T-helper 1 cell treated with Interleukin-12 subunit alpha and Interleukin-12 subunit beta and Interleukin-4 antibody, amounts not matched to agents 30 μg/mL and 1 μg/mL, for 36 hours (primary cell): Measurements from ENCODE around the gene CAV1.
A peak's percentile ranks its signal among the peaks of the same experiment; 100 is the strongest.
"Not testable (repeated sequence)": the region's sequence is repeated elsewhere in the genome, so short reads cannot be mapped to it uniquely, and the experiment has no call there.

ENCODE experiments used
- H3K27ac Mint-ChIP-seq: one replicate; pipeline ENCODE4 v1.8.0; 2021; ENCODE audit warnings: mild to moderate bottlenecking, mixed read lengths
- H3K27me3 Mint-ChIP-seq: one replicate; pipeline ENCODE4 v1.8.0; 2021; ENCODE audit warnings: low read depth, mixed read lengths
- H3K36me3 Mint-ChIP-seq: one replicate; pipeline ENCODE4 v1.8.0; 2021; ENCODE audit warnings: low read depth, mixed read lengths
- H3K4me1 Mint-ChIP-seq: one replicate; pipeline ENCODE4 v1.8.0; 2021; ENCODE audit warnings: low read depth, mixed read lengths
- H3K4me3 Mint-ChIP-seq: one replicate; pipeline ENCODE4 v1.8.0; 2021; ENCODE audit warnings: mild to moderate bottlenecking, moderate library complexity, mixed read lengths
- H3K9me3 Mint-ChIP-seq: one replicate; pipeline ENCODE4 v1.8.0; 2021; ENCODE audit warnings: mixed read lengths

The CAV1 gene

GRCh38 chr7:116524609-116525297, at the start of gene CAV1:
Gene CAV1 (plus strand): TSS chr7:116525036. CDS start chr7:116525063, 27 bp downstream.
- H3K4me3 Mint-ChIP-seq: peak within 1 kb of the TSS; percentile 81
- no peak within 1 kb of the TSS for H3K27ac Mint-ChIP-seq
- H3K4me1 Mint-ChIP-seq: peaks cover 20% of the 10 kb centered on the region
- H3K27me3 Mint-ChIP-seq: peaks cover 74% of the 10 kb centered on the region
- H3K9me3 Mint-ChIP-seq: no peaks in the 10 kb centered on the region
- no peaks in the 10 kb centered on the region for H3K36me3 Mint-ChIP-seq

- Mint-ChIP-seq H3K27ac (no peak overlapping the region), H3K9me3 (peaks cover 5% of the 10 kb centered on the region), H3K36me3 (no peaks in the 10 kb centered on the region), H3K27me3 (peaks cover 4% of the 10 kb centered on the region), H3K4me3 (no peak overlapping the region), H3K4me1 (no peaks in the 10 kb centered on the region)
Measured at GRCh38 chr7:116477625-116478024, 47.2 kb upstream of the CAV1 start.

GRCh38 chr7:116478834-116479233, 46.0 kb upstream of the CAV1 start:
- Mint-ChIP-seq H3K9me3 (peaks cover 5% of the 10 kb centered on the region), H3K4me3 (no peak overlapping the region), H3K27ac (no peak overlapping the region), H3K27me3 (peaks cover 9% of the 10 kb centered on the region), H3K4me1 (no peaks in the 10 kb centered on the region), H3K36me3 (no peaks in the 10 kb centered on the region)

DNA sequence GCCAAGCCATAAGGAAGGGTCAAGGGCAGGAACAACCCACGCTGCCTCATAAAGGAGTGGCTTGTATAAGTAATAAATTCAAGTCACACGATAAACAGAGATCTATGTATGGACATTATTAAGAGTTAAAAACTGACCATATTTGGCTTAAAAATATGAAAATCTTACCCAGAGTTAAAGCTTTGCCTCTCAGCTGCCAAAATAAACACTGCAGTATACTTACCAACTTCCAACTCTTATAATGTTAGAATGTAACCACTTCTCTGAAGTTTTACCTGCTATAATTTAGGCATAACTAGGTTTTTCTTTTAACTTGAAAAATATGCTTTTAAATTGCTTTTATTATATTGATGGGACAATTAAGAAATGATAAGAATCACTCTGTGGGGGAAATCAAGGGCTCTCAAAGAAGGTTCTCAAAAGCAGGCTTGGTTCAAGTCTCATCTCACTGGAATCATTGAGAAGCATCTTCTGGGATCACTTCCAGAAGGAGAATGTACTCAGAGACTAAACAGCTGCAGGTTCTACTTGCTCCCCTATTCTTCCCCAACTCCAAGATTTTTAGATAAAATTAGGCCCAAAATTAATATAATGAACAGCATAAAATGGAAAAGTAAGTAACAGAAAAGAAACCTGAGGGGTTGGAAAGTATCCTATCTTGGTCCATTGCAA, 41.4 kb upstream of the CAV1 start:
- H3K27ac Mint-ChIP-seq: no peak overlapping the region
- H3K9me3 Mint-ChIP-seq: no peaks in the 10 kb centered on the region
- no peak overlapping the region for H3K4me3 Mint-ChIP-seq
- no peaks in the 10 kb centered on the region for H3K4me1 Mint-ChIP-seq
- H3K36me3 Mint-ChIP-seq: no peaks in the 10 kb centered on the region
- H3K27me3 Mint-ChIP-seq: peaks cover 14% of the 10 kb centered on the region

GRCh38 chr7:116484389-116484788, 40.4 kb upstream of the CAV1 start:
- H3K9me3 Mint-ChIP-seq, H3K4me3 Mint-ChIP-seq, H3K27ac Mint-ChIP-seq, H3K4me1 Mint-ChIP-seq, H3K36me3 Mint-ChIP-seq: not testable (repeated sequence)
- H3K27me3 Mint-ChIP-seq: peaks cover 14% of the 10 kb centered on the region

DNA sequence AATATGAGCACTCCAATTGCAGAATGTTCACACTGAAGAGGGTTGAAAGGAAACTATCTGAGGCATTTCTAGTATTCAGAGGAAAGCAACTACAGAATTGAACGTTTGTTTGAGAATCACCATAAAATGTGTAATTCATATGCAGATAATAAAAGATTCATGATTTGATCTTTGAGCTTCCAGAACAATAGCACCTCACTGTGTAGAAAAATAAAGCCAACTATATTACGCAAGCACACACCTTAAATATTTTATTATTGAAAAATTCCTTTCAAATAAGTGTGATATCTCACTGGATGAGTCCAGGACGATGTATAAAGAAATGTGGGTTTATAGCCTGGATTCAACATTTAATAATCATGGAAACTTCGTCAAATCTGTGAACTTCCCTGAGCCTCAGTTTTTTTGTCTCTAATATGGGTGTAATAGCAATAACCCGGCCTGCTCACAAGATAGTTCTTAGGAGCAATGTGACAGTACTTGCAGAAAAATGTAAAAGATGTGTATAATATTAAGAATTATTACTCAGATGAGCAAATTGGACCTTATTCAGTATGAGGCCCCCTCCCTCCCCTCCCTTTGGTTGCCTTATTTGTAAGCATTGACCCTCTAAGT, 36.8 kb upstream of the CAV1 start:
- Mint-ChIP-seq H3K9me3 (no peaks in the 10 kb centered on the region), H3K27me3 (peaks cover 21% of the 10 kb centered on the region), H3K4me1 (no peaks in the 10 kb centered on the region), H3K4me3 (no peak overlapping the region), H3K27ac (no peak overlapping the region), H3K36me3 (no peaks in the 10 kb centered on the region)

DNA sequence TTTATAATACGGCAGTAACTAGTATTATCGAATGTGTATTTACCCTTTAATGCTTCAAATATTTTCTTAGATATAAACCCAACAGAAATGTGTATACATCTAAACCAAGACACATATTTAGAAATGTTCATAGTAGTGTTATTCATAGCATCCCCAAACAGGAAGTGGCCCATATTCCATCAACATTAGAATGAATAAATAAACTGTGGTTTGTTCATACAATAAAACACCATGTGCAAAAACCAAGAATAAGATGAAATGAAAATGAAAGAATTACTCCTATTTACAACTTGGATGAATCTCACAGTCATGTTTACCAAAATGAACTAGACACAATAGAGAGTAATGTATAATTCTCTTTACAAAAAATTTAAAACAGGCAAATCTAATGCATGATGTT, 34.5 kb upstream of the CAV1 start:
- Mint-ChIP-seq H3K27me3 (peaks cover 17% of the 10 kb centered on the region), H3K4me3 (no peak overlapping the region), H3K27ac (no peak overlapping the region), H3K36me3 (no peaks in the 10 kb centered on the region), H3K4me1 (no peaks in the 10 kb centered on the region), H3K9me3 (no peaks in the 10 kb centered on the region)

DNA sequence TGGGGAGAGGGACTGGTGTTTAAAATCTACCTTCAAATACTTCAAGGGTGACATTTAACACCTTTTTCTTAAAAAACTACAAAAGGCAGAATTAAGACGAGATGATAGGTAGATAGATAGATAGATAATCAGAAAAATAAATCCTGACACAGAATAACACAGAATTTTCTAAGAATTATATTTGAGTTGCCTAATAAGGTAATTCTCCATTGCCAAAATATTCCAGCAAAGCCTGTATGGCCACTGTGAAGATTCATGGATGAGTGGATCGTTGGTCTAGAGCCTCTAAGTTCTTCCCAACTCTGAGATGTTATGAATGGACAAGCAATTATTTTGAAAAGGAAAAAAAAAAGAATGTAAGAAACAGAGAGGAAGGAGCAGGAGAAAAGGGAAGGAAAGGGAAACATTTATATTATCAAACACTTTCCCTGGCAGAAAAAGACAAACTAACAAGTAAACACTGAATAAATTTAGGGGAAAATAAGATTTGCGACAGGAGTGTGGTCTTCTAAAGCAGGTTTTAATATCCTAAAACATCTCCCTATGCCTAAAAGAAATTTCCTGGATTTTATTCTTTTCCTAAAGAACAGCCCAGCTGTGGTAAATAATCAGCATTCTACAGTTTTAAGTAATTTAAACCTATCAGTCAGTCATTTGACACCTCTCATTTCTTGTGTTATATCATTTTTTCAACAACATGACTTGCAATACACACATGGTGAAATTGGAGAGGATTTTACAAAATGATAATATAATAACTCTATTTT, 32.8 kb upstream of the CAV1 start:
- no peak overlapping the region for H3K4me3 Mint-ChIP-seq
- H3K27me3 Mint-ChIP-seq: peaks cover 26% of the 10 kb centered on the region
- no peaks in the 10 kb centered on the region for H3K36me3 Mint-ChIP-seq
- no peak overlapping the region for H3K27ac Mint-ChIP-seq
- H3K4me1 Mint-ChIP-seq: no peaks in the 10 kb centered on the region
- no peaks in the 10 kb centered on the region for H3K9me3 Mint-ChIP-seq

GRCh38 chr7:116492654-116493109, 32.2 kb upstream of the CAV1 start:
- no peaks in the 10 kb centered on the region for H3K4me1 Mint-ChIP-seq
- H3K9me3 Mint-ChIP-seq: no peaks in the 10 kb centered on the region
- no peak overlapping the region for H3K4me3 Mint-ChIP-seq
- no peaks in the 10 kb centered on the region for H3K36me3 Mint-ChIP-seq
- H3K27ac Mint-ChIP-seq: no peak overlapping the region
- H3K27me3 Mint-ChIP-seq: peaks cover 32% of the 10 kb centered on the region

GRCh38 chr7:116493449-116493848, 31.4 kb upstream of the CAV1 start:
- no peak overlapping the region for H3K4me3 Mint-ChIP-seq
- H3K27ac Mint-ChIP-seq: no peak overlapping the region
- H3K36me3 Mint-ChIP-seq: no peaks in the 10 kb centered on the region
- H3K9me3 Mint-ChIP-seq: no peaks in the 10 kb centered on the region
- no peaks in the 10 kb centered on the region for H3K4me1 Mint-ChIP-seq
- peaks cover 40% of the 10 kb centered on the region for H3K27me3 Mint-ChIP-seq

DNA sequence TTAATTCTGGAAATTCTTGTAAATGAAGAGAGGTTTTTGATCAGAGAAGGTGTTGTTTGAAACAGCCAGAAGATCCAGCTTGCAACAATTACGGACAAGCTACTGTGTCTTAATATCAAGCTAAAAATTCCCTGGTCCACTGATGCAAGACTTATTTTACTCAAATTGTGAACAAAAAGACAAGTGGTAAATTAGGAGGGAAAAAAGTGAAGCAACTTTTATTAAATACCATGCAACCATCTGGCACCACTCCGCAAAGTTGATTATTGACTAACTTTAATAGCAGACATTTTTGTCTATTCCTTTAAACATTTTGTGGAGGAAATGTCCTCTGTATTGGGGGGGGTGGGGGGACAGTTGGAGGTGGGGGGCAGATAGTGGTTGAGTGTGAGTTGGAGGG, 30.4 kb upstream of the CAV1 start:
- no peaks in the 10 kb centered on the region for H3K9me3 Mint-ChIP-seq
- peaks cover 47% of the 10 kb centered on the region for H3K27me3 Mint-ChIP-seq
- H3K27ac Mint-ChIP-seq: no peak overlapping the region
- H3K4me1 Mint-ChIP-seq: peaks cover 3% of the 10 kb centered on the region
- no peak overlapping the region for H3K4me3 Mint-ChIP-seq
- H3K36me3 Mint-ChIP-seq: peaks cover 2% of the 10 kb centered on the region

DNA sequence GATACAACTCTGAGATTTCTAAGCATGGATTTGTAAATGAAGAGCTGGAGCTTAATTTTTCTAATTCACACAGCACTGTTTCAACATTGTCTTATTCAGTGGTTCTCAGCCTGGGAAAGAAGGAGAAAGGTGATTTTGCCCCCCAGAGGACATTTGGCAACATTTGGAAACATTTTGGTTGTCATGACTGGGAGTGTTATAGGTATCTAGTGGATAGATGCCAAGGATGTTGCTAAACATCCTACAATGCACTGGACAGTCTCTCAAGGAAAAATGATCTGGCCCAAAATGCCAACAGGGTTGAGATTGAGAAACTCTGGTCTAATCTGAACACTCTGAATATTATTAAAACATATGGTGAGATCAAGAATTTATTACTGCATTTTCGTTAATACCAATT, 29.1 kb upstream of the CAV1 start:
- H3K27ac Mint-ChIP-seq: no peak overlapping the region
- H3K4me3 Mint-ChIP-seq: no peak overlapping the region
- no peaks in the 10 kb centered on the region for H3K9me3 Mint-ChIP-seq
- peaks cover 55% of the 10 kb centered on the region for H3K27me3 Mint-ChIP-seq
- peaks cover 11% of the 10 kb centered on the region for H3K4me1 Mint-ChIP-seq
- peaks cover 3% of the 10 kb centered on the region for H3K36me3 Mint-ChIP-seq

DNA sequence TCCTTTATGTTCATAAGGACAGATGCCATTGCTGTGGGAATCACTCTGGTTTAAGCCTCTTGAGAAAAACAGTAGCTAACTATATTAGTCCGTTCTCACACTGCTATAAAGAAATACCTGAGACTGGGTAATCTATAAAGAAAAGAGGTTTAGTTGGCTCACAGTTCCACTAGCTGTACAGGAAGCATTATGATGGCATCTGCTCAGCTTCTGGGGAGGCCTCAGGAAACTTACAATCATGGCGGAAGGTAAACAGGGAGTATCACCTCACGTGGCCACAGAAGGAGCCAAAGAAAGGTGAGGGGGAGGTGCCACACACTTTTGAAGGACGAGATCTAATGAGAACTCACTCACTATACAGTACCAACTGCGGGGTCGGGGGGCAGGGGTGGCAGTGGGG, 28.2 kb upstream of the CAV1 start:
- H3K4me1 Mint-ChIP-seq: peaks cover 12% of the 10 kb centered on the region
- no peak overlapping the region for H3K4me3 Mint-ChIP-seq
- peaks cover 55% of the 10 kb centered on the region for H3K27me3 Mint-ChIP-seq
- H3K36me3 Mint-ChIP-seq: peaks cover 3% of the 10 kb centered on the region
- no peaks in the 10 kb centered on the region for H3K9me3 Mint-ChIP-seq
- H3K27ac Mint-ChIP-seq: no peak overlapping the region

GRCh38 chr7:116497708-116498107, 27.1 kb upstream of the CAV1 start:
- Mint-ChIP-seq H3K27me3 (peaks cover 57% of the 10 kb centered on the region), H3K9me3 (no peaks in the 10 kb centered on the region), H3K36me3 (peaks cover 3% of the 10 kb centered on the region), H3K4me1 (peaks cover 12% of the 10 kb centered on the region), H3K4me3 (no peak overlapping the region), H3K27ac (no peak overlapping the region)
